OCI-LY1 (cell line): ENCODE results near the gene TSPAN10.

Source experiments
- H2AFZ ChIP-seq: fragments of 200-600 bp; sonication (generic), shearing (Covaris generic); 2 replicates; pipeline ENCODE4 v1.6.0; 2014; ENCODE audit warnings: antibody characterized with exemption, mild to moderate bottlenecking, low read length
- H3F3A ChIP-seq: fragments of 200-600 bp; sonication (generic), shearing (Covaris generic); 2 replicates; pipeline ENCODE4 v1.6.0; 2014; ENCODE audit warnings: mild to moderate bottlenecking, antibody characterized with exemption, low read length, moderate library complexity; ENCODE audit not compliant: insufficient read depth
- H3K27ac ChIP-seq: fragments of 200-600 bp; sonication (generic); 2 replicates; pipeline ENCODE4 v1.5.1; 2014; ENCODE audit warnings: low read length, mixed run types, mild to moderate bottlenecking, low read depth; ENCODE audit not compliant: poor library complexity, severe bottlenecking
- H3K27me3 ChIP-seq: fragments of 200-600 bp; sonication (generic); 2 replicates; pipeline ENCODE4 v1.6.0; 2014; ENCODE audit warnings: antibody characterized with exemption, mild to moderate bottlenecking, low read length, moderate library complexity; ENCODE audit not compliant: insufficient read depth
- H3K36me3 ChIP-seq: fragments of 200-600 bp; sonication (generic); 2 replicates; pipeline ENCODE4 v1.6.1; 2014; ENCODE audit warnings: mild to moderate bottlenecking, antibody characterized with exemption, low read length, moderate library complexity, mixed read lengths; ENCODE audit not compliant: insufficient read depth
- H3K4me1 ChIP-seq: fragments of 200-600 bp; sonication (generic); 2 replicates; pipeline ENCODE4 v1.5.1; 2014; ENCODE audit warnings: mild to moderate bottlenecking, low read length, moderate library complexity; ENCODE audit not compliant: insufficient read depth, severe bottlenecking
- H3K4me2 ChIP-seq: fragments of 200-600 bp; sonication (generic), shearing (Covaris generic); 2 replicates; pipeline ENCODE4 v1.6.1; 2014; ENCODE audit warnings: low read length
- H3K4me3 ChIP-seq: fragments of 200-600 bp; sonication (generic); 2 replicates; pipeline ENCODE4 v1.5.1; 2014; ENCODE audit warnings: low read length, low read depth, mild to moderate bottlenecking, mixed read lengths; ENCODE audit not compliant: poor library complexity, severe bottlenecking
- H3K79me2 ChIP-seq: fragments of 200-600 bp; shearing (Covaris generic); 2 replicates; pipeline ENCODE4 v1.6.1; 2016; ENCODE audit warnings: mixed run types, low read length, mixed read lengths; ENCODE audit not compliant: insufficient read depth
- H3K9ac ChIP-seq: fragments of 200-600 bp; sonication (generic), shearing (Covaris generic); 2 replicates; pipeline ENCODE4 v1.6.1; 2014; ENCODE audit warnings: mild to moderate bottlenecking, low read length, mixed read lengths
- H3K9me2 ChIP-seq: fragments of 200-600 bp; sonication (generic), shearing (Covaris generic); 2 replicates; pipeline ENCODE4 v1.6.1; 2014; ENCODE audit warnings: low read depth, mild to moderate bottlenecking, low read length, mixed read lengths
- H3K9me3 ChIP-seq: fragments of 200-600 bp; shearing (Covaris generic); 2 replicates; pipeline ENCODE4 v1.6.1; 2014; ENCODE audit warnings: low read length, mixed read lengths
- H4K20me1 ChIP-seq: fragments of 200-600 bp; sonication (generic), shearing (Covaris generic); 2 replicates; pipeline ENCODE4 v1.6.0; 2016; ENCODE audit warnings: mild to moderate bottlenecking, low read length; ENCODE audit not compliant: insufficient read depth
- EZH2 ChIP-seq: fragments of 200-600 bp; sonication (generic), shearing (Covaris generic); IDR thresholded peaks from 2 replicates; pipeline ENCODE4 v1.8.0; 2017; ENCODE audit warnings: borderline replicate concordance, mixed run types, mild to moderate bottlenecking, antibody characterized with exemption, low read length, moderate library complexity, mixed read lengths
- TF ChIP-seq, protein P1 (sequence below): fragments of 200-600 bp; sonication (generic), shearing (Covaris generic); IDR thresholded peaks from 2 replicates; pipeline ENCODE4 v1.5.1; 2017; ENCODE audit warnings: mild to moderate bottlenecking, antibody characterized with exemption, low read length, moderate library complexity, mixed read lengths

Gene TSPAN10

DNA sequence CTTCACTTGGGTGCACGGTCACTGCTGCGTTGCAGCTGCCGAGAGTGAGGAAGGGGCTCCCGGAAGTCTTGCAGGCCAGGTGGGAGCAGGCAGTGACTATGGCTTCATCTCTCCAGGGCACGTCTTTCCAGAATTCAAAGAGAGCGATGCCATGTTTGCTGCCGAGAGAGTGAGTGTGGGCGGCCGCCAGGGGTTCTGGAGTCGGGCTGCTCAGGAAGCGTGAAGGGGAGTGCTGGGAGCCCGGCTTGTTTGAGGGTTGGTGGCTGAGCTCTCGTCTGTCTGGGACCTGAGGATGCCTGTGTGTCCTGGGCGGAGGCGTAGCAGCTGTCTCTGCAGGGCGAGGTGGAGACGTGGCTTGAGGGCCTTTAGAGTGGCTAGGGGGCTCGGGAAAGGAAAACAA, 53.1 kb downstream of the TSPAN10 start:
- Histone ChIP-seq H3K9ac (no peak overlapping the region), H3K4me1 (peaks cover 8% of the 10 kb centered on the region), H3K27me3 (no peaks in the 10 kb centered on the region), H3K27ac (no peak overlapping the region), H3K4me3 (no peak overlapping the region), H3K79me2 (no peaks in the 10 kb centered on the region; the same call in 1 of the 2 replicates), H2AFZ (no peak overlapping the region), H3K4me2 (no peak overlapping the region), H3K36me3 (peaks cover 92% of the 10 kb centered on the region), H3K9me2 (no peaks in the 10 kb centered on the region), H4K20me1 (no peaks in the 10 kb centered on the region), H3F3A (no peaks in the 10 kb centered on the region), H3K9me3 (no peaks in the 10 kb centered on the region)
- TF ChIP-seq, protein P1, sequence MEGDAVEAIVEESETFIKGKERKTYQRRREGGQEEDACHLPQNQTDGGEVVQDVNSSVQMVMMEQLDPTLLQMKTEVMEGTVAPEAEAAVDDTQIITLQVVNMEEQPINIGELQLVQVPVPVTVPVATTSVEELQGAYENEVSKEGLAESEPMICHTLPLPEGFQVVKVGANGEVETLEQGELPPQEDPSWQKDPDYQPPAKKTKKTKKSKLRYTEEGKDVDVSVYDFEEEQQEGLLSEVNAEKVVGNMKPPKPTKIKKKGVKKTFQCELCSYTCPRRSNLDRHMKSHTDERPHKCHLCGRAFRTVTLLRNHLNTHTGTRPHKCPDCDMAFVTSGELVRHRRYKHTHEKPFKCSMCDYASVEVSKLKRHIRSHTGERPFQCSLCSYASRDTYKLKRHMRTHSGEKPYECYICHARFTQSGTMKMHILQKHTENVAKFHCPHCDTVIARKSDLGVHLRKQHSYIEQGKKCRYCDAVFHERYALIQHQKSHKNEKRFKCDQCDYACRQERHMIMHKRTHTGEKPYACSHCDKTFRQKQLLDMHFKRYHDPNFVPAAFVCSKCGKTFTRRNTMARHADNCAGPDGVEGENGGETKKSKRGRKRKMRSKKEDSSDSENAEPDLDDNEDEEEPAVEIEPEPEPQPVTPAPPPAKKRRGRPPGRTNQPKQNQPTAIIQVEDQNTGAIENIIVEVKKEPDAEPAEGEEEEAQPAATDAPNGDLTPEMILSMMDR: no peak
- TF ChIP-seq EZH2: no peak

- Histone ChIP-seq H3K9me2 (no peaks in the 10 kb centered on the region), H3K79me2 (no peaks in the 10 kb centered on the region; the same call in 1 of the 2 replicates), H3K4me2 (no peak overlapping the region), H2AFZ (no peak overlapping the region), H3K4me1 (peaks cover 3% of the 10 kb centered on the region), H4K20me1 (no peaks in the 10 kb centered on the region), H3K9me3 (no peaks in the 10 kb centered on the region), H3K9ac (no peak overlapping the region), H3K4me3 (no peak overlapping the region), H3K27me3 (no peaks in the 10 kb centered on the region), H3K27ac (no peak overlapping the region), H3F3A (no peaks in the 10 kb centered on the region), H3K36me3 (peaks cover 93% of the 10 kb centered on the region)
- no peak for TF ChIP-seq EZH2
- TF ChIP-seq, protein P1: no peak
Measured at GRCh38 chr17:81690549-81690948, 53.6 kb downstream of the TSPAN10 start.

GRCh38 chr17:81691196-81691595, 54.2 kb downstream of the TSPAN10 start:
- no peaks in the 10 kb centered on the region for H3K9me3 ChIP-seq
- no peaks in the 10 kb centered on the region for H3K79me2 ChIP-seq
- H4K20me1 ChIP-seq: no peaks in the 10 kb centered on the region
- H3K4me3 ChIP-seq: no peak overlapping the region
- TF ChIP-seq, protein P1: no peak
- no peak for TF ChIP-seq EZH2
- H3K4me1 ChIP-seq: no peaks in the 10 kb centered on the region
- H3K27ac ChIP-seq: no peak overlapping the region
- no peaks in the 10 kb centered on the region for H3K9me2 ChIP-seq
- no peak overlapping the region for H2AFZ ChIP-seq
- H3K36me3 ChIP-seq: peaks cover 93% of the 10 kb centered on the region
- no peaks in the 10 kb centered on the region for H3K27me3 ChIP-seq
- H3K4me2 ChIP-seq: no peak overlapping the region
- no peaks in the 10 kb centered on the region for H3F3A ChIP-seq
- H3K9ac ChIP-seq: no peak overlapping the region
